Stimulated activated CD4-positive, alpha-beta T cell treated with anti-CD3 and anti-CD28 coated beads, Interleukin-4, amount 100 ng/mL, for 4 hours (primary cell): ENCODE data around the gene OR2A7.
"Not testable (repeated sequence)": the region's sequence is repeated elsewhere in the genome, so short reads cannot be mapped to it uniquely, and the experiment has no call there.

Experiments used
- DNase-seq, 2 experiments: peaks; one replicate each; pipeline ENCODE4 v3.0.0-alpha.2; 2020

OR2A7 gene

GRCh38 chr7:144264692-144265091 lies at the start of gene OR2A7:
TSS of gene OR2A7 (minus strand) at chr7:144264792. CDS start at chr7:144259628, 5,164 bp downstream.
- DNase-seq, result not testable (repeated sequence)

GRCh38 chr7:144311872-144312469 lies 47.4 kb upstream of the OR2A7 start, which contains the start of gene OR2A1:
TSS of gene OR2A1 (plus strand) at chr7:144312419. CDS start at chr7:144318125, 5,706 bp downstream.
- not testable (repeated sequence) for DNase-seq

GRCh38 chr7:144311218-144311617 lies 46.6 kb upstream of the OR2A7 start:
- not testable (repeated sequence) for DNase-seq

- not testable (repeated sequence) for DNase-seq
Measured at GRCh38 chr7:144309702-144310101, 45.1 kb upstream of the OR2A7 start.

- DNase-seq, result not testable (repeated sequence)
Measured at GRCh38 chr7:144305156-144305555, 40.6 kb upstream of the OR2A7 start.

GRCh38 chr7:144303607-144304006 lies 39.0 kb upstream of the OR2A7 start:
- DNase-seq, result not testable (repeated sequence)

GRCh38 chr7:144302578-144303303 lies 38.1 kb upstream of the OR2A7 start:
- not testable (repeated sequence) for DNase-seq

GRCh38 chr7:144293794-144294499 lies 29.4 kb upstream of the OR2A7 start:
- not testable (repeated sequence) for DNase-seq

GRCh38 chr7:144292384-144293161 lies 28.0 kb upstream of the OR2A7 start:
- not testable (repeated sequence) for DNase-seq

GRCh38 chr7:144291607-144292006 lies 27.0 kb upstream of the OR2A7 start:
- DNase-seq, result not testable (repeated sequence)

GRCh38 chr7:144287171-144287784 lies 22.7 kb upstream of the OR2A7 start:
- not testable (repeated sequence) for DNase-seq

GRCh38 chr7:144283716-144284115 lies 19.1 kb upstream of the OR2A7 start:
- DNase-seq, result not testable (repeated sequence)

- DNase-seq, result not testable (repeated sequence)
Measured at GRCh38 chr7:144282490-144282889, 17.9 kb upstream of the OR2A7 start.

- DNase-seq, result not testable (repeated sequence)
Measured at GRCh38 chr7:144281981-144282380, 17.4 kb upstream of the OR2A7 start.

GRCh38 chr7:144280010-144280409 lies 15.4 kb upstream of the OR2A7 start:
- DNase-seq, result not testable (repeated sequence)

- not testable (repeated sequence) for DNase-seq
Measured at GRCh38 chr7:144275281-144275680, 10.7 kb upstream of the OR2A7 start.

GRCh38 chr7:144269188-144269587 lies 4.6 kb upstream of the OR2A7 start, which contains the start of gene CTAGE8:
TSS of gene CTAGE8 (minus strand) at chr7:144269288. CDS start at chr7:144269250, 38 bp downstream.
- DNase-seq, result not testable (repeated sequence)

GRCh38 chr7:144262128-144262527 lies 2.5 kb downstream of the OR2A7 start:
- not testable (repeated sequence) for DNase-seq

- DNase-seq, result not testable (repeated sequence)
Measured at GRCh38 chr7:144259067-144259466, 5.5 kb downstream of the OR2A7 start.

- DNase-seq, result no peak
Measured at GRCh38 chr7:144256112-144256511, 8.5 kb downstream of the OR2A7 start.

GRCh38 chr7:144255471-144255897 lies 9.1 kb downstream of the OR2A7 start:
- DNase-seq, result no peak

- not testable (repeated sequence) for DNase-seq
Measured at GRCh38 chr7:144252307-144252706, 12.3 kb downstream of the OR2A7 start.
